Measurements from ENCODE around the gene ALPK1.
"Not testable (repeated sequence)": the region's sequence is repeated elsewhere in the genome, so short reads cannot be mapped to it uniquely, and the experiment has no call there.

The ALPK1 gene

DNA sequence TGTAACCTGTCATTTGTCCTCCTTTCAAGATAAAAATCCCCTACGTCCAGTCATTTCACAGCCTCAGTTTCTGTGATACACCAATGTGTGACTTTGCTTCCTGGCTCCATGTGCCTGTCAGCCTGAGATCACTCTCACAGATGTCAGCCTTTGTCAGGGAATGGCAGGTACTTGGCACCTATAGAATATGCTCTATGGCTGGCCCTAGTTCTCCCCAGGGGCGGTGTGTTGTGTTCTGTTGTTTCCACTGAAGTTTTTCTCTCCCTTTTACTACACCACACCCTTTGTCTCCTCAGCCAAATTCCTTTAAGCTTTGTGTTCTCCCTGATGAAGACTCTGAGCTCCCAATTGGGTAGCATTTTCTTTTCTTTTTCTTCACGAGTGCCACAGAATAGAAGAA is 81.7 kb downstream of the ALPK1 start:
- DNase-seq (ENCODE audit: low spot score): no peak

GRCh38 chr4:112379306-112379705 is 82.1 kb downstream of the ALPK1 start:
- no peak for DNase-seq (ENCODE audit: low spot score)

- DNase-seq (ENCODE audit: low spot score): no peak
Measured at GRCh38 chr4:112381996-112382692, 85.0 kb downstream of the ALPK1 start.

- DNase-seq (ENCODE audit: low spot score): no peak
Measured at GRCh38 chr4:112386071-112386470, 88.9 kb downstream of the ALPK1 start.

DNA sequence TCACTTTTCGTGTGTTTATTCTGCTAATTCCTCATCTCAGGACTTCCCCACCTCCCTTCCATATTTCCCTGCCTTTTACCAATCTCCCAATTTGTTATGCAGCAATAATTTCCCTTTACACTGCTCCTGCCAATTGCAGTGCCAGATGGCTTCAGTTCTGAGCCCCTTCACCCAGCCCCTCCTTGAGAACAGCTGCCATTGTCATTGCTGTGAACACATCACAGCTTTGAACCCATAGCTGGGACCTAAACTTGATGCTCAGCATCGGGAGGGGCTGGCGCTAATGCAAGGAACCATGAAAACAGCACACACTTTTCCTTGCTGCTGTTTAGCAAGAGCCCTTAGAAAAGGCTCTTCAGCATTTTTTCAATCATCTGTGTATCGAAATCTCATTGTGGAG is 104.9 kb downstream of the ALPK1 start:
- DNase-seq (ENCODE audit: low spot score): no peak

- DNase-seq (ENCODE audit: low spot score): no peak
Measured at GRCh38 chr4:112403101-112403945, 106.2 kb downstream of the ALPK1 start.

GRCh38 chr4:112410364-112410763 is 113.2 kb downstream of the ALPK1 start:
- no peak for DNase-seq (ENCODE audit: low spot score)

DNA sequence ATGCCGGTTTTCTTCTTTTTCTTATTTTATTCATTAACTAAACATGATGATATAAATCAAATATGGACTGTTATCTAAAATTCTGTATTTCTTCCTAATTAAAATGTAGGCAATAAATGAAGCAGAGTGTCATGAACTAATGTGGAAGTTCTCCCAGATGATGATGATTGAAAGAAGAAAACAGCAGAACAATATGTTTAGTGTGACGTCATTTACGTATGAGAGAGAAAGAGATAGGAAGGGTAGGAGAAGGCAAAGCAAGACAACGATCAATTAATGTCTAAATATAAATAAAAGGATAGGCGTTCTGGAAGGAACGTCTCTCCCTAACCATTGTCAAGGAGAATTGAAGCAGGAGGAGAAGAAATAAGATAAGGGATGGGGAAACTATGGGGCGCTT is 113.6 kb downstream of the ALPK1 start:
- DNase-seq (ENCODE audit: low spot score): no peak

DNA sequence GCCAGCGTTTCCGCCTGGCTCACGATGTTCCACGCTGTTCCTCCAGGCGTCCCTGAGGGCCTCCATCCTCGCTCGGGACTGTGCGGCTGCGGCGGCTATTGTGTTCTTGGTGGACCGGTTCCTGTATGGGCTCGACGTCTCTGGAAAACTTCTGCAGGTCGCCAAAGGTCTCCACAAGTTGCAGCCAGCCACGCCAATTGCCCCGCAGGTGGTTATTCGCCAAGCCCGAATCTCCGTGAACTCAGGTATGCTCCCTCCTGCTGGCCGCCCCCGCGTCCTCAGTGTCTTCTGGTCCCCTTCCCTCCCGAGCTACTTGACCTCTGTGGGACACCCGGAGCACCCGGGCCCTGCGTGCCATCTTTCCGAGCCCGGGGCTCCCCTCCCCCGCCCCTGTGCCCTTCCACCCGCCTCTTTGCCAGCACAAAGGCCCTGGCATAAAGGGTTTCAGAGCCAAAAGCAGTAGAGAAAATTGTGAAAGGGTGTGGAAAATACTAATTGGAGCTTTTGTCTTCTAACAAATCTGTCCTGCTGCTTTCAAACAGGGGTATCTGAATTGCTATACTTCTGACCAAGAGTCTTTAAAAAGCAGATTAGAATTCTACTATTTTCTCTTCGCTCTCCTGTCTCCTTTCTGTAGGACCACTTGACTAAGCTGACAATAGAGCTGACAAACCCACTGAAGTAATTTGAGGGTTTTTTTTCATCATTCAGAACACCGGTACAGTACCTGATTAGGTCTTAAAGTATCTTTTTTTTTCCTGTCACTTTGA is 114.8 kb downstream of the ALPK1 start:
- no peak for DNase-seq (ENCODE audit: low spot score)

- no peak for DNase-seq (ENCODE audit: low spot score)
Measured at GRCh38 chr4:112416464-112416863, 119.3 kb downstream of the ALPK1 start.

DNA sequence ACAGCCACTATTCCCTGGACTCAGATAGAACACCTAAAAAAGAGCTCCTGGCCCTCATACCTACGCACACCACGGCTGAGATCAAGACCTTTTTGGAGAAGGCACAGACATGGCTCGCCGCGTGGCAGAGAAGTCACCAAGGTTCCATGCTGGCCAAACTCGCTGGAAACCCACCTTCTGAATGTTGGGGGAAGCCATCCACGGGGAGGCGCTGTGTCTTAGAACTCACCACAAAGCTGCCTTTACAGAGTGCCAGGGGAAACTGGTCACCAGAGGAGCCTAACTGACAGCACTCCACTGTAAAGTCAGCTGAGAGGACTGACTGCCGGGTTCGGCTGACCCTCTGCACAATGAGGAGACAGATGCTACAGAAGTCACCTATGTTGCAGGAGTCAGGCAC is 120.9 kb downstream of the ALPK1 start:
- no peak for DNase-seq (ENCODE audit: low spot score)

- no peak for DNase-seq (ENCODE audit: low spot score)
Measured at GRCh38 chr4:112421911-112422310, 124.7 kb downstream of the ALPK1 start.

DNA sequence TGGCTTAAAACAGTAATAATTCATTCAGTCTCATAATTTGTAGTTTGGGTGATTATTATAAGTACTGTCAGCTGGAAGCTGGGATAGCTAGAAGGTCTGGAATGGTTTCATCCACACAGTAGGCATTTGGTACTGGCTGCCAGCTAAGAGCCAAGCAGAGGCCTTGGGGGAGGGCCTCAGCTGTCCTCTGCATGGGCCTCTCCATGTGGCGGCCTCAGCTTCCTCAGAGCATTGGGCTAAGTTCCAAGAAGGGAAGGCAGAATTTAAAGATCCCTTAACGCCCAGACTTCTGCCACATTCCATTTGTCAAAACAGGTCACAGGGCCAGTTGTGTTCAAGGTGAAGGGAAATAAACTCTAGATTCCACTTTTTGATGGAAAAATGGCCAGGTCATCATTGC is 125.5 kb downstream of the ALPK1 start:
- DNase-seq (ENCODE audit: low spot score): no peak

DNA sequence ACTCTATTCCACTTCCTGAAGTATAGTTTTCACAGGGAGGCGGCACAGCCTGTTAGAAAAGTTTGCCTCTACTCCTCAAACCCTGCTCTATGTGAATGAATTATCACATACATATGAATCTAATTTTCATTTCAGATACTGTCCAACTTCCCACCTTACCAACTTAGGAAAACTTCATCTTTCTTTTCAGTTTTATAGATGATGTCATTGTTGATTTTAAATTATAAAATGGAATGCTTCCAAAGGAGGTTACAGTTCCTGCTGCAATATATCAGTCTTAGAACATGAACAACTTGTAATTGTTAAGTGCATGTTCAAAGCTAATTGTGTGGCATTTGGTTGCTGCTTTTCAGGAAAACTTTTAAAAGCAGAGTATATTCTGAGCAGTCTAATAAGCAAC is 126.4 kb downstream of the ALPK1 start:
- no peak for DNase-seq (ENCODE audit: low spot score)

DNA sequence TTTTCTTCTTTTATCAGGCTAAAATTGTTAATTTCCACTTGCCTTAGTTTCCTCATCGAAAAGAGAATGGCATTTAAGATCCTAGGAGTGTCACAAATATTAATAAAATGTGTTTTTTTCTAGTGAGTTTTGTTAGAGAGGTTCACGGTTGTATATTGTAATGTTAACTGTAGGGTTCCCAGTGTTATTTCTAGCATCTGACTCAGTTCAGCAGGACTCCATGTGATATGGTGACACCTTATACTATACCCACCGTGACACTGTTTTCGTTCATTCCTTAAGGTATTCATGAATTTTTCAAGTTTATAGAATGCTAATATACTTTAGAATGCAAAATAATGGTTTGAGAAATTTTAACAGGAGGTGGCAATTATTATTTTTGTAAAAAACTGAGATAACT is 128.7 kb downstream of the ALPK1 start:
- no peak for DNase-seq (ENCODE audit: low spot score)

GRCh38 chr4:112426416-112426815 is 129.2 kb downstream of the ALPK1 start:
- no peak for DNase-seq (ENCODE audit: low spot score)

- no peak for DNase-seq (ENCODE audit: low spot score)
Measured at GRCh38 chr4:112431158-112431557, 134.0 kb downstream of the ALPK1 start.

GRCh38 chr4:112436987-112437386 is 139.8 kb downstream of the ALPK1 start:
- DNase-seq (ENCODE audit: low spot score): no peak

- DNase-seq (ENCODE audit: low spot score): not testable (repeated sequence)
Measured at GRCh38 chr4:112442226-112442625, 145.1 kb downstream of the ALPK1 start.

GRCh38 chr4:112448306-112449132 is 151.3 kb downstream of the ALPK1 start:
- no peak for DNase-seq (ENCODE audit: low spot score)

GRCh38 chr4:112449708-112450107 is 152.5 kb downstream of the ALPK1 start:
- no peak for DNase-seq (ENCODE audit: low spot score)

DNA sequence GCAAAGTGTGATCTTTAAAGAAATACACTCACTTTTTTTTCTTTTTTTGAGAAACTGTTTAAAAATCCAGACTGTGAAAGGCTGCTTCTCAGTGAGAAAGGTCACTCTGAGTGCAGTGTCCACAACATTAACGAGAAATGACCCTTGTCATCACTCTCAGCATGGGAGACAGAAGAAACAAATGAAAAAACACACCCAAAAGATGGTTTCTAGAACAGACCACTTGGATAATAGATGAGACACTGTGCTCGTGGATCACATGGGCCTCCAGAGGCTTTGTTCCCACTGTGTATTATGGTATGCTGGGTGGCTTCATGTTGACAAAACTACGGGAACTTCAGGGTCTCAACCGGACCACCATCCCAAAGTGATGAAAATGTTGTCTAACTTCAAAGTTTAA is 153.9 kb downstream of the ALPK1 start:
- DNase-seq (ENCODE audit: low spot score): no peak

Data from hematopoietic multipotent progenitor cell treated with erythropoietin and hydrocortisone succinate and interleukin-3 and kit ligand, for 15 days (in vitro differentiated cells).